Fibroblast of peridontal ligament (primary cell): ENCODE results near the gene C2CD3.

Experiments used
- DNase-seq: peaks from one replicate; pipeline ENCODE4 v3.0.0-alpha.2; 2010; ENCODE audit errors: extremely low read depth

The C2CD3 gene

DNA sequence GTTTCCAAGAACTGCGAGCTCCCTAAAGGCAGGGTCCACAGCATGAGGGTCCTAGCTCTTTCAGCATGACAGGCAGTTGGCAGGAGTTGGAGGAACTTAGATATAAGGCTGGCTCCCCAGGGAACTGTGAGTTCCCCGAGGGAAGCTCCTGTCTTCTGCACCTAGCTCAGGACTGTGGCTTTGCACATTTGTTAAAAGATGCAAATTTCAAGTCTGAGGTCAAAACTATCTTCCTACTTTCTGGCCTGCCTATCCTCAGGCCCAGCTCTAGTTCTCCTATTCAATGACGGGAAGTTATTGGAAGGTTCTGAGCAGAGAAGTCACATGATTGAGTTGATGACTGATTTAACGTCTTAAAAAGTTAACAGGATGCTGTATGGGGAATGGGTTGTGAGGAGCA is 150.3 kb downstream of the C2CD3 start:
- no peak for DNase-seq

DNA sequence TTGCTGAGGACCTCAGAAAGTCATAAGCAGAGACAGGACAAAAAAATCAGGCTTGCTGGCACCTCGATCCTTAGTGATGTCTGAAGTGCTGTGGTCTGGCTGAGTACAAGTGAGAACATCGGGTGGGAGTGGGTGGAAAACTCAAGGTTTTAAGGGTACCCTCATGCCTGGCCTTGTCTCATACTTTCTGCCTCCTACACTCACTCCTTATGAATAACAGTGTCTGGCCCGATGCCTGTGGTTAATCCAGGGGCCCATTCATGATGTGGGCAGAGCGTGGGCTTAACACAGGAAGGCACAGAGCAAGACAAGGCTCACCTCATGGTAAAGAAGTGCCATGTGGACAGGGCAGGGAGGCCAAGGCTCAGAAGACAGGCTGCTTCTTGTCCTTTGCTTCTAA is 150.9 kb downstream of the C2CD3 start:
- no peak for DNase-seq

DNA sequence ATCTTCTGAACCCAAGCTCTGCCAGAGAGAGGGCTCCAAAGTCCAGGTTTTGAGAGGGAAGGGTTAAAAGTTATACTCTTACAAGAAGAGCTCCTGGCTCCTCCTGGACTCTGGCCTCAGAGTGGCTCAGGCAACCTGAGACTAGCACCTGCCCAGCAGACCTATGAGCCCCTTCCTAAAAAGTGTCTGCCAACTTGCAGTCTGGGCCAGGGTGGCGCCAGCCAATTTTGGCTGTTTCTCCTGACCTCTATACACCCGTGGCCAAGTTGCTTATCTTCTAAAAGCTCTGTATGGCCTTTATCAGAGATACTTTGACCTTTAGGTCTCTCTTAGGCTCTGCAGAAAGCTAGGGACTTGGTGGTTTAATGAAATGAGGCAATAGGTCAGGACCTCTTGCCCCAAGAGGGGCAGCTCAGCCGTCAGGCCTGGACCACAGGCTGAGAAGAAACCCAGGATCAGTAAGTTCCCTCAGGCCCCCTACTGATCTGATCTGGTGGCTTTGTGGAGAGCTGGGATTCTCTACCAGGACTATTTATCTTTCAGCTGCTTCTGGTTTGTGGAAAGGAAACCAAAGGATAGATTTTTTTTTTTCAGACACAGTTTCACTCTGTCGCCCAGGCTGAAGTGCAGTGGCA is 151.6 kb downstream of the C2CD3 start:
- no peak for DNase-seq

DNA sequence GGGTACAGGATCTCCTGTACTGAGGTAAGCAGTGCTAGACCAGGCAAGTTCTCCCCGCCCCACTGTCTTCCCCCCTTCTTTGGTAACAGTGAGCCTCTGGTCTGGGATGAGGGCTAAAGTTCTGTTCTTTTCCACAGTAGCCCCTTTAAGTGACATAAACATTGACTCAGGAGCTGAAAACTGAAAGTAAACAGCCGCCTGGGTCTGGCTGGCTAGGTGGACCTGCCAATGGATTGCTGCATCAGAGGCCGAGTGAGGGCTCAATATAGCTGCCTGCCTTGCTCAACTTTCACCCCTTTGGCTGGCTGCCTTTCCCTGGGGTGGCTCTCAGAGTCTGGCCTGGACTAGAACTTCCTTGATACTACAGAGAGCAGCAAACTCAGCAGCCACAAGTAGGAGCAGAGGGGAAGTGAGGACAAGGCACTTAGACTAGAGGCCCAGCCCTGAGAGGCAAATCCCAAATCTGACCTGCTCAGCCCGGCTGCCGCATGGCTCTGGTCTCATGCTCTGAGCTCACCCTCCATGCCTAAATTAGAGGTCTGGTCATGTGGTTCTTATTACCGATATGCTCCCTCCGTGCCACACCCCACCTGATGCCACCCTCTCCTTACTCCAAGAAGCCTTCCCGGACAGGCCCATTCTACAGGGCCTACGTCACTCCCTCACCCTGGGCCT is 152.3 kb downstream of the C2CD3 start:
- DNase-seq = peak; percentile 90

DNA sequence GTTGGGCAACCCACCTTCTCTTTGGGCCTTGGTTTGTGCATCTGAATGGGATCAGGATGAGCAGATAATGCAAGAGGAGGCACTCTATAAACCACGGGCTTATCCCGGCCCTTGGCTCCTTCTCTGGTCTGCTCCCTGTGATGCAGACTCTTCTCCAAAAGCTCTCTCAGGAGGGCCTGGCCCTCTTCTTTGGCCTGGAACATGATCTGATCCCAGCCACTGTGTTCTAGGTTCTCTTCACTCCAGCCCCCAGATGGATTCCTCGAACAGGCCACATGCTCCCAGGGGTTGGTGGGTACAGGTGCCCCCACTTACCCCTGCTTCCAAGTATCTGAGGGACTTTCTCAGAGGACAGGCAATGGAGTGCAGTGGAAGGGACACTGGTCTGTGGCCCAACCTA is 153.2 kb downstream of the C2CD3 start:
- no peak for DNase-seq

DNA sequence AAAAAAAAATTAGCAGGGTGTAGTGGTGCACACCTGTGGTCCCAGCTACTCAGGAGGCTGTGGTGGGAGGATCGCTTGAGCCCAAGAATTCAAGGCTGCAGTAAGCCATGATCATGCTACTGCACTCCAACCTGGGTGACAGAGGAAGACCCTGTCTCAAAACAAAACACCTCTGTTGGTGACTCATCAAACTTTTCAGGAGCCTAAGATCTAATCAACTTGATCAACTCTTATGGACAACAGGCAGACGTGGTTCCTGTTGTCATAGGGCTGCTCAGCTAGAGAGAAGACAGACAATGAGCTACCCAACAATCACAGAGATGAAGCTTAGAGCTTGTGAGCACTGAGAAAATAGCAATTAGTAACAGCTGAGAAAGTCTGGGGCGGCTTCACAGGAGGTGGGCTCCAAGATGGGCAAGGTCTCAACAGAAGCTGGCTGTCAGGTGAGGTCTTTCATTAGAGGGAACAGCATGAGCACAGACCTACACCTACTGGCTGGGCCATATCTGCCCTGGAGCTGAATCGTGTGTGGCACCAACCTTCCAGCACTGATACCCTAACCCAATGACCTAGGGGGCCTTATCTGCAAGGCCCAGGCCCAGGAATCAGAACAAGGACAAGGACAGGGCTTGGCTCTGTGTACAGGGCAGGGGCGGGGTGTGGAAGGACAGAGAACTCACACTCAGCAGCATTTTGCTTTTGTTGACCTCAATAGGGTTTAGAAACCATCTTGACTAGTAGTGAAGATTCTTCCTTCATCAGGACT is 154.7 kb downstream of the C2CD3 start:
- no peak for DNase-seq

DNA sequence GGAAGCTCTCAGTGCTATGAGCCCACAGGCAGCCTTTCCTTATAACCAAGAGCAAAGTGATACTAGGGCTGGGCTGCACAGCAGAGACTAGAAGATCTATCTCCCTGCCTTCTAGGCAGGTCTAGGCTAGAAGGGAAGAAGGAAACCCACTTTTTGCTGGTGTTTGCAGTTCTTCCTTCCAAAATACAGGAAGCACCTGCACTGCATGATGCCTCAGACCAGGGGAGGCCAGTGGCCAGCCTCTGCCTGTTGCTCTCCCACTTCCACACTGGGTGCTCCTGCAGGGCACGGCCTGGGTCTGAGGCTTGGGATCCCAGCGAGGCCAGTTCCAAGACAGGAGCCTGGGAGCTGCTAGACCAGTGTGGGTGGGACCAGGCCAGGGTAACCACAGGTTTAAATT is 155.9 kb downstream of the C2CD3 start:
- DNase-seq = no peak

DNA sequence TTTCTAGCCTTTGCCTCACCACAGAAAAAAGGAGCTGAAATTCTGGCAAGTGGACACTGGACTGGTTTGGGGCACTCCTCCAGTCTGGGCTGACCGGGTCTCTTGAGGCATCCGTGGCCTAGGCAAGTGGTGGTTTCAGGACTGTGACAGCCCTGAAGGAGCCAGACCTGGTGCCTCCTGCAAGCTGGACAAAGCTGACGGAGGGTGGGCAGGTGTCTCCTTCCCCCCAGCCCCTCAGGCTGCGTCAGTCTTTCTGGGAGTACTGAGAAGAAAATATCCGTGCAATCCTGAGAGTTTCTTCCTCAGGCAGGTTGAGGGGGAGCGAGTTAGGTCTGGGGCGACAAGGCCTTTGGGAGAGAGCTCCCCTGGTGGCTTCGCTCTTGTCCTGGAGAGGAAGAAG is 157.7 kb downstream of the C2CD3 start:
- DNase-seq = no peak

DNA sequence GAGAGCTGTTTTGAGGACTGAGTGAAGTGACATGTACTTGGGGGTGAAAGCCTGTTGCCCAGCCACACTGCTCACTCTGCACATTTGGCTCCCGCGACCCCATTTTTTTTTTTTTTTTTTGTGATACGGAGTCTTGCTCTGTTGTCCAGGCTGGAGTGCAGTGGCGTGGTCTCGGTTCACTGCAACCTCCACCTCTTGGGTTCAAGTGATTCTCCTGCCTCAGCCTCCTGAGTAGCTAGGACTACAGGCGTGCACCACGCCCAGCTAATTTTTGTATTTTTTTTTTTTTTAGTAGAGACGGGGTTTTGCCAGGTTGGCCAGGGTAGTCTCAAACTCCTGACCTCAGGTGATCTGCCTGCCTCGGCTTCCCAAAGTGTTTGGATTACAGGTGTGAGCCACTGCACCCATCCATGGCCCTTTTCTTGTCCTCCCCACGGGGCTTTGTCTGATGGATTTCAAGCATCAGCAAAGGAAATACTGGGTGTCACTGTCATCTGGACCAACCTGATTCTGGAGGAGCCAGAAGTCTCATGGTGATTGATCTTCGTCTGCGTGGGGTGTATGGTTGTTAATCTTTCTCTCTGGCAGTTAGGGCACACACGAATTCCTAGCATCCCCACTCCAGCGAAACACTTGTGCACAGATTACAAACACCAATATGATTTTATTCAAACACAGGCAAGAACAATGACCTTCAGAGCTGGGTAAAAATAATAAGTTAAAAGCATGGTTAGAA is 158.6 kb downstream of the C2CD3 start:
- DNase-seq = no peak

DNA sequence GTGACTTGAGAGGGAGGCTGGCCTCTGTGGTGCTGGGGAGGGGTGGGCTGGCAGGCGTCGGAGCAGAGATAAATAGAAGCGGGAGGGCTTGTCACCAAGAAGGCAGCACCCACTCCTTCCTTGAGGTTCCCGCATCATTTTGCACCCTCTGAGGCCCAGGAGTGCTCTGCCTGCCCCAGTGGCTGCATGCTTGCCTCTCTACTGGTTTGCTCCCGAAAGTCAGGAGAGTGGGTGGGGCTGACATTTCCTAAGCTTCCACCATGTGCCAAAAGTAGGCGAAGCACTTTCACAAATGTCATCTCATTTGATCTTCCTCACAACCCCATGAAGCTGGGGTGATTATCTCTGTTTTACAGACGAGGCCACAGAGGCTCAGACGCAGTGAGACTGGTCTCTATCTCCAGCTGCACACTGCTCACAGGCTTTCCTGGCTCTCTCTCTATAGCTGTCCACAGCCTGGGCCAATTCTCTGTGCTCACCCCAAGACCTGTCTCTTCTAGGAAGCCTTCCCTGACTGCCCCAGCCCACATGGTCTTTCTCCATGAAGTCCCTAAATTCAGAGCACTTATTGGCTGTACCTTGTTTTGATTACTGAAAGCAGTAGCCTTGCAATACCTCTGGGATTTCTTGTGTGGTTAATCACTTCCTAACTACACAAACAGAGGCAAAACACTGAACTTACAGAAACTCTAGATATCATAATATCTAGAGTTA is 159.3 kb downstream of the C2CD3 start:
- DNase-seq = peak; percentile 85

DNA sequence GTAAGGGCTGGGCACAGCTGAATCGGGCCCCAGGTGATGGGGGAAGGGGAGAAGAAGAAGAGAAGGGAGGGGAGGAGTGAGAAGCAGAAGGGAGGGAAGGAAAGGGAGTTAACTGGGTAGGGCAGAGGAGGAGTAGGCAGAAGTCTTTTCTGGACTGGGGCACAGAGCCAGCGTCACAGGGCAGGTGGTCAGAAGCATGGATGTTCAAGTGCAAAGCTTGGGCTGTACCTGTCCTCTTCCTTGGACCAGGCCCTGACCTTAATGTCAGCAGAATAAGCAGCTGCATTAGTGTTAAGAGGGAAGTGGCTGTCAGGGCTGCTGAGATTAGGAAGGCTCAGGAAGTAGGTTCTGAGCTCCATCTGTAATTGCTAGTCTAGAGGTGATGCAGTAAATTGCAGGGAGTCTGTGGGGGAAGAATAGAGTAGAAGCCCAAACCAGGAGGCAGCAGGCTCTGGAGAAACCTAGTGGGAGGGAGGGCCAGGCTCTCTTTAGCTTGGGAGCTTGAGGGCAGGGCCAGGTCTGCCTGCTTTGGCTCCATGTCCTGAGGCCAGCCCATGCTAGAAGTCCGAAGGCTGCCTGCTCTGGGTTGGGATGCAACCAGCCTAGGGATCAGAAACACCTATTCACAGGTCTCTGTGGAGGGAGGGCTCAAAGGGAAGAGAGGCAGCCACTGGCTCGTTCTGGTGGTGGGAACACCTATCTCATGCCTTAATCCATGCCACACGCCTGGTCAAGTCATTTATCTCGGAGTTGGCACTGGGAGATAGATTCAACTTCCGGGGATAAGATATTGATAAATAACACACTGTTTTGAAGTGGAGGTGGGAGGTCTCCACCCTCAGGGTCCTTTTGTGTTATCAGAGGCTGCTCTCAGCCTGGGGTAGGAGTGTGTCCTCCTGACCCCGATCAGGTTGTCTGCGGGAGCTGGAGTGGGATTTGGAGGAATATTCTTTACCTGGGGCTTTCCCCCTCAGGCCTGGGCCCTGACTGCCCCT is 160.2 kb downstream of the C2CD3 start:
- DNase-seq = no peak

DNA sequence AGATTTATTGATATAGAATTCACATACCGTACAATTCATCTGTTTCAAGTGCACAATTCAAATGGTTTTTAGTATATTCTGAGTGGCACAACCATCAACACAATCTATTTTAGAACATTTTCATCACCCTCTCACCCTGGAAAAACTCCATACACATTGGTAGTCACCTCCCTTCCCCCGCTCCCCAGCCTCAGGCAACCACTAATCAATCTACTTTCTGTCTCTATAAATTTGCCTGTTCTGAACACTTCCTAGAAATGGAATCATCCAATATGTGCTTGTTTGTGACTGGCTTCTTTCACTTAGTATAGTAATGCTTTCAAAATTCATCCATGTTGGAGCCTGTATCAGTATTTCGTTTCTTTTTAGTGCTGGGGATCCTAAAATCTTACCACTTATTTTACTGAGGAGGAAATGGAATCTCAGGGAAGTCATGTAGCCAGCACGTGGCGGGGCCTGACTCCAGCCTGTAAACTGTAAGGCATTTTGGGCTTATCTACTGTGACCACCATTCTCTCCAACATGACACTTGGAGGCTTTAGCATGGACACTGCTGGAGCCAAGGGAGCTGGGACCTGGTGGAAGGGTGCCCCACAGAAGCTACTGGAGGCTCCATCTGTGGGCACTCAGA is 161.0 kb downstream of the C2CD3 start:
- DNase-seq = no peak

DNA sequence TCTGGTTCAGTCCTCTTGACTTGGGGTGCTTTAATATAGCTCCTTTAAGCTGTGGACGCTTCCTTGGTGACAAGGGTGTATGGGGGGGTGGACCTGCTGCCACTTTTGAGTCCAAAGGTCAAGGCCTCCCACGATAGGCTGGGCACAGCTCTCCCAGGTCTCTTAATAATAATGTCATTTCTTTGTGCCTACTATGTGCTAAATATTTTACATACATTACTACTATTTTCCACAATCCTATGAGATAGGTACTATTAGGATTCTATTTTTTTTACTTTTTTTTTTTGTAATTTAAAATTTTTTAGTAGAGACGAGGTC is 161.6 kb downstream of the C2CD3 start:
- DNase-seq = no peak

DNA sequence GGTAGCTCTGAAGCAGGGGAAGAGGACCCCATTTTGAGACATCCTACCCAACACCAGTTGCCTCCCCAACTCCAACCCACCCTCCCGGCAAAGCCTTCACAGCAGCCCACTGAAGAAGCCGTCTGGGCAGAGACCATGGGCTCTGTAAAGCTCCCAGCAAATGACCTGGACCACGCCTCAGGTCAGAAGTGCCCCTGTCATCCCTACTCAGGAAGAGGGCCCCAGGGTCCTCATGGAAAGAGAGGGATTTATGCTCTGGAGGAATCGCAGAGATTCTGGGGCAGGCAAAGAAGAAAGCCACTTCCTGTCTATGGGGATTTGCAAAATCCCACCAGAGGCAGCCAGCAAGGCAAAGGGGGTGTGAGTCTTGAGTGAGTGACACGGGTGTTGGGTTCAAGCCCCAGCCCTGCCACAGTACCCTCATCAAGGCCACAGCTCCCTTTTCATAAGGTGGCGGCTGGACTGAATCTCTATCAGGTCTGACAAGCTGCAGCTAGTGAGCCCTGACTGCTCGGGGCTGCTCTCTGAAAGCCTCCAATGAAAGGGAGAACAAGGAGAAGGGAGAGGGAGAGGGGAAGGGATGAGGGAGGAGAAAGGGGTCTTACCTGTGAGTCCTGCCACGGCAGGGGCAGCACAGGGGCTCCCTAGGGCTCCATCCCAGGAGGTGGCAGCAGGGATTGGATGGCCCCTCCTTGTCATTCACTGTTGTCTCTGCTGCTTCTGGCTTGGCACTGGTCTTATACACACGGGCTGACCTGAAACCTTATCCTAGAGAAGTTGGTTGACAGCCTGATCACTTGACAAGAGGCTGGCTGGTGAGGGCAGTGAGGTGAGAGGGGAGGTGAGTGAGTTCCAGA is 162.2 kb downstream of the C2CD3 start, which contains the start of gene UCP3:
UCP3 (minus strand) TSS at position 713 of the 857 bp plus-strand sequence. CDS start 2,043 bp downstream, outside the sequence.
- no peak for DNase-seq

DNA sequence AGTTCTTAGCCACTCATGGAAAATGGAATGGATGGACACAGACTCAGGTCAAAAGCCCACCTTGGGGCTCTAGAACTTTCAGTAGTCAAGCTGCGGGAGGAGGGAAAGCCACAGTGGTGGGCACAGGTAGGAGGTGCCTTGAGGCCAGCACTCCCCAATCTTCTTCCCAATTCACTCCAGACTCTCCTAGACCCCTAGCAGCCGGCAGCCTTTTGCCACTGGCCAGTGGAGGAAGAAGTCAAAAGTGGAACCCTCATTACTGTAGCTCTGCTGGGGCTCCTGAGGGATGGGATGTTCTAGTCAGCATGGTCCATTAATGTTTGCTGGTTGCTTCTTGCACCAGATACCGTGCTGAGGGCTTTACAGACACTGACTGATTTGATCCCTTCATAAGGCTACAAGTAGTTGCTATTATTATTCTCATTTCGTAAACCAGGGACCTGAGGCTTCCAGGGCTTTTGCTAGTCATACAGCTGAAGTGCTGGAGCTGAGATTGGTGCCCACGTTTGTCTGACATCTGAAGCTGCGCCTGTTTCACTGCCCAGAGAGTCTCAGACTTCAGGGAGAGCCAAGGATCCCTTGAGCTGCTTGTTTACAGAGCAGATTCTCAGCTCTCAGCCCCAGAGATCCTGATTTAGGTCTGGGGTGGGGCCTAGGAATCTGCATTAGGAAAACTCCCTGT is 163.0 kb downstream of the C2CD3 start:
- no peak for DNase-seq

DNA sequence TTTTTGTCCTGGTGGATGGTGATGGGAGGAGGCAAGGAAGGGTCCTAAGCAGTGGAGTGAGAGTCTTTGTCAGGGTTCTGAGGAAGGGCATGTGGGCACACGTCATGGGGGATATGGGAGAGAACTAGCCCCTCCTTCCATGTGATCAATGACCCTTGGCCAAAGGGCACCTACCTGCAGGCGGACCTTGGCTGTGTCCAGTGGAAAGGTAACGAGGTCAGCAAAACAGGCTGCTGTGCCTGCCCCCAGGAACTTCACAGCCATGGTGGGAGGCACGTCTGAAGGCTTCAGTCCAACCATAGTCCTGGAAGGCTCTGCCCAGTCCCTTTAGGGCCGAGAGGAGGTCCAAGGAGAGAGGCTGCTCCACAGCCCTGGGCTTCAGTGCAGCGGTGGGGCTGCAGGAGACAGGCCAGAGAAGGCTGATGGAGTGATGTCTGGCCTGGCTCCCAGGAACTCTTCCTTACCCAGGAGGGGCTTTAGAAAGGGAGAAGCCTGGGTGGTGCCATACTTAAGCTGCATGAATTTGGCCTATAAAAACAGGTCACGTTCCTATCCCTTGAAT is 164.0 kb downstream of the C2CD3 start:
- no peak for DNase-seq

DNA sequence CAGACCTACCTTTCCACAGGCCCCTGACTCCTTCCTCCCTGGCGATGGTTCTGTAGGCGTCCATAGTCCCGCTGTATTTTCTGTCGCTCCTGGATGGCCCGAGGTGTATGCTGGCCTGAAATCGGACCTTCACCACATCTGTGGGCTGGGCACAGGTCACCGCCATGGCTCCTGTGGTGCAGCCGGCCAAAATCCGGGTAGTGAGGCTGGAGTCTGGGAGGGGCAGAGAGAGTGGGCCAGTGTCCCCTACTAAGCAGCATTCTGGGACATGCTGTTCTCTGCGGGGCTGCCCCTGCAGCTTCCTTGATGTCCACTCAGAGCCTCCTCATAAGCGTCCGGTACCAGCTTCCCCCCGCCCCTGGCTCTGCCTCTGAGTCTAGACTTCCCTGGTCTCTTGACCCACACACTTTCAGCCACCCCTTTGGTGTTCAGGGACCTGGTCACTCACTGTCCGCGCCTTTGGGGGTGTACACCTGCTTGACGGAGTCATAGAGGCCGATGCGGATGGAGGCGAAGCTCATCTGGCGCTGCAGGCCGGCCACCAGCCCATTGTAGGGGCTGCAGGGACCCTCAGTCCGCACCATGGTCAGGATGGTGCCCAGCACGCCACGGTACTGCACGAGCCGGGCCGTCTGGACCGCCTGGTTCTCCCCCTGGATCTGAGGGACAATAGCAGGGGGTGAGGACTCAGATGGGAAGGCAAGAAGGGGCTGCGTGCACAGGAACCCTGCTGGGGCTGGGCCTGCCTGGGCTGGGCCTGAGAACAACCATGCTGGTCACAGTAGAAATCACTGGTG is 164.9 kb downstream of the C2CD3 start:
- DNase-seq = no peak
